PC-9 (cell line): ENCODE data around the gene LPCAT1.

ENCODE experiments used
- CTCF ChIP-seq: fragments of 200-600 bp; sonication (generic); conservative IDR thresholded peaks from 2 replicates; pipeline ENCODE4 v1.6.1; 2017; ENCODE audit warnings: mixed run types, antibody characterized with exemption, mild to moderate bottlenecking, moderate library complexity
- EZH2 ChIP-seq: fragments of 200-600 bp; sonication (generic); IDR thresholded peaks from 2 replicates; pipeline ENCODE4 v1.8.0; 2017; ENCODE audit warnings: antibody characterized with exemption, low read depth

GRCh38 chr5:1438871-1439270 lies 84.9 kb downstream of the LPCAT1 start:
- TF ChIP-seq CTCF (no peak), EZH2 (no peak)
